Measurements from ENCODE around the gene CCDC106.

DNA sequence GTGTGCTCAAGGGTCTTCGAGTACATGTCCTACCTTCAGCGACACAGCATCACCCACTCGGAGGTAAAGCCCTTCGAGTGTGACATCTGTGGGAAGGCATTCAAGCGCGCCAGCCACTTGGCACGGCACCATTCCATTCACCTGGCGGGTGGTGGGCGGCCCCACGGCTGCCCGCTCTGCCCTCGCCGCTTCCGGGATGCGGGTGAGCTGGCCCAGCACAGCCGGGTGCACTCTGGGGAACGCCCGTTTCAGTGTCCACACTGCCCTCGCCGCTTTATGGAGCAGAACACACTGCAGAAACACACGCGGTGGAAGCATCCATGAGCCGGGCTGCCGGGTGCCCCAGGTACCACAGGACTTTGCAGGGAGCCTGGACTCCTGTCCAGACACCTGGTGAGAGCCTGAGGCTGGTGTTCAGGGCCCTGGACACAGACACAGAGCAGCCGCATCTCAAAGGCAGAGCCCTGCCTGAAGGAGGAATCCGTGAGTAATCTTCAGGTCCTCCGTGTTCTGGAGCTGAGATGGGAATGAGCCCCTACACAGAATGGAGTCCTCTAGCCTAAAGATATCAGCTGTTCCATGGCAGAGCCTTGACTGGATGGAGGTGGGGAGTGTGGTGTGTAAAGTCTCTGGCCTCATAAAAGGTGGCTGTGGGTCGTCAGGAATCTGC, 3.0 kb upstream of the CCDC106 start:
- TF ChIP-seq POLR2AphosphoS5 (IDR thresholded peaks at IDR 0.05; ENCODE audit: borderline replicate concordance, low read depth, low read length), result no peak
- no peak for TF ChIP-seq EZH2 (IDR thresholded peaks at IDR 0.05)
- no peak for TF ChIP-seq FOXP2 (optimal IDR thresholded peaks at IDR 0.05; ENCODE audit: control extremely low read depth, extremely low read length, insufficient read depth)
